Ishikawa (cell line): ENCODE data around the gene TOMM40.

Experiments
- CEBPB ChIP-seq: IDR thresholded peaks from 2 replicates; pipeline ENCODE4 v1.6.1; 2012
- CREB1 ChIP-seq: IDR thresholded peaks from 2 replicates; pipeline ENCODE4 v1.6.1; 2012; ENCODE audit warnings: low read depth
- EGR1 ChIP-seq: IDR thresholded peaks from 2 replicates; pipeline ENCODE4 v1.6.1; 2012
- EP300 ChIP-seq: IDR thresholded peaks from 2 replicates; pipeline ENCODE4 v1.6.1; 2012; ENCODE audit warnings: borderline replicate concordance
- FOXM1 ChIP-seq: IDR thresholded peaks from 2 replicates; pipeline ENCODE4 v1.6.1; 2012; ENCODE audit warnings: low read depth, borderline replicate concordance
- MAX ChIP-seq: IDR thresholded peaks from 2 replicates; pipeline ENCODE4 v1.6.1; 2012
- NFIC ChIP-seq: IDR thresholded peaks from 2 replicates; pipeline ENCODE4 v1.6.1; 2012
- RAD21 ChIP-seq: IDR thresholded peaks from 2 replicates; pipeline ENCODE4 v1.6.1; 2012; ENCODE audit warnings: low read depth
- REST ChIP-seq: IDR thresholded peaks from 2 replicates; pipeline ENCODE4 v1.6.1; 2012; ENCODE audit warnings: low read depth, mild to moderate bottlenecking
- TAF1 ChIP-seq: IDR thresholded peaks from 2 replicates; pipeline ENCODE4 v1.6.1; 2012; ENCODE audit warnings: low read depth, mild to moderate bottlenecking
- TCF12 ChIP-seq: IDR thresholded peaks from 2 replicates; pipeline ENCODE4 v1.6.1; 2012; ENCODE audit warnings: low read depth
- TEAD4 ChIP-seq: IDR thresholded peaks from 2 replicates; pipeline ENCODE4 v1.6.1; 2012
- USF1 ChIP-seq: IDR thresholded peaks from 2 replicates; pipeline ENCODE4 v1.6.1; 2012
- YY1 ChIP-seq: IDR thresholded peaks from 2 replicates; pipeline ENCODE4 v1.6.1; 2012; ENCODE audit warnings: low read depth
- ZBTB7A ChIP-seq: IDR thresholded peaks from 2 replicates; pipeline ENCODE4 v1.6.1; 2012; ENCODE audit warnings: low read depth

The TOMM40 gene

GRCh38 chr19:44879309-44880065, 11.6 kb upstream of the TOMM40 start:
- TF ChIP-seq TCF12 = no peak
- TF ChIP-seq NFIC = no peak
- no peak for TF ChIP-seq CEBPB
- no peak for TF ChIP-seq RAD21
- TF ChIP-seq EP300 = no peak
- no peak for TF ChIP-seq ZBTB7A
- TF ChIP-seq CREB1 = no peak
- no peak for TF ChIP-seq MAX
- no peak for TF ChIP-seq FOXM1
- no peak for TF ChIP-seq TAF1
- no peak for TF ChIP-seq TEAD4
- no peak for TF ChIP-seq USF1
- no peak for TF ChIP-seq YY1
- TF ChIP-seq EGR1 = no peak
- no peak for TF ChIP-seq REST

- TF ChIP-seq TAF1 (no peak), YY1 (no peak), TEAD4 (no peak), MAX (no peak), REST (no peak), TCF12 (no peak), ZBTB7A (no peak)
Observed at GRCh38 chr19:44882063-44882462, 9.0 kb upstream of the TOMM40 start.

GRCh38 chr19:44883922-44884321, 7.1 kb upstream of the TOMM40 start:
- TF ChIP-seq CREB1 (no peak), EP300 (no peak), FOXM1 (no peak), TAF1 (no peak), MAX (no peak), ZBTB7A (no peak), EGR1 (no peak), TEAD4 (no peak), USF1 (no peak), NFIC (no peak), YY1 (no peak), REST (no peak), TCF12 (no peak)

- no peak for TF ChIP-seq MAX
- TF ChIP-seq CREB1 = no peak
- TF ChIP-seq REST = no peak
- no peak for TF ChIP-seq TAF1
- TF ChIP-seq NFIC = no peak
- TF ChIP-seq CEBPB = no peak
Observed at GRCh38 chr19:44884566-44884965, 6.5 kb upstream of the TOMM40 start.
